ENCODE measurements around the gene C3. TPM values are rescaled to one million over a fixed set of nuclear protein-coding genes. Genes with fewer than 3 reads are reported as not detected.
A peak's percentile ranks its signal among the peaks of the same experiment; 100 is the strongest.

Gene C3
- total and polyA plus RNA-seq, 7 donors, result 9.0 to 1,284 (median 317) TPM

DNA sequence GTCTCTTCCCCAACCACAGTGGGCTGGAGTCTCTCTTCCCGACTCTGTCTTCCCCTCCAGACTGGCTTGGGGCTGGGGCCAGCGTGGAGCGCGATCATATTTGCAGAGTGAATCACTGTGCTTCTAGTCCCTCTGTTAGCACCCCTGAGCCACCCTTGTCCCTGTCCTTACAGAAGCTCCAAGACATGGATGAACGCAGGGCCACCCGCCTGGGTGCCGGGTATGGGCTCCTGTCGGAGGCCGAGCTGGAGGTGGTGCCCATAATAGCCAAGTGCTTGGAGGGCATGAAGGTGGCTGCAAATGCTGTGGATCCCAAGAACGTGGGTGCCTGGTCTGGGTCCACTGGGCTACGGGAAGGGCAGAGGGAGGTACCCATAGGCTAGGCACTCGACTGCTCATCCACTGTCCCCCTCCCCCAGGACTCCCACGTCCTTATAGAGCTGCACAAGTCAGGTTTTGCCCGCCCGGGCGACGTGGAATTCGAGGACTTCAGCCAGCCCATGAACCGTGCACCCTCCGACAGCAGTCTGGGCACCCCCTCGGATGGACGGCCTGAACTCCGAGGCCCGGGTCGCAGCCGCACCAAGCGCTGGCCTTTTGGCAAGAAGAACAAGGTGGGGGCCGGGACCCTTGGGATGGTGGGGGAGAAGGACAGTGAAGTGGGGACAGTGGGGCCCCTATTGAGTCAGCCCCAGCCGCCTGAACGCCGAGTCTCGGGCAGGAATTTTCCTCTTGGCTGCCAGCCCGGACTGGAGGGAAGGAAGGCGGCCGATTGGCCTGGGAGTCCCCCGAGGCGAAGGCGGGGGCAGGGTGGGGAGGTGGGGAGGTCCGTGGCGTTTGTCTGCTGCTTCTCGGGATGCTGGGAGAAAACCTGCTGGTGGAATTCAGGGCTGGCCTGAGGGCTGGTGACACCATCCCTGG is 24.2 kb upstream of the C3 start:
- Histone ChIP-seq H3K9me3 (no peaks in the 10 kb centered on the region), H3K27me3 (no peaks in the 10 kb centered on the region), H3K36me3 (peaks cover 16 to 61% (median 38%) of the 10 kb centered on the region in 4 donors), H3K4me3 (peak overlapping the region in 3 of 4 donors; percentile 16 to 32 (median 26)), H3K4me1 (peaks cover 0 to 59% (median 43%) of the 10 kb centered on the region in 4 donors), H3K27ac (peak overlapping the region; percentile 87 to 97 (median 88))
- TF ChIP-seq EP300 (IDR thresholded peaks at IDR 0.05), result no peak
- peak; percentile 19 to 68 (median 61) for TF ChIP-seq POLR2AphosphoS5 (IDR thresholded peaks at IDR 0.05)
- no peak for TF ChIP-seq POLR2A (IDR thresholded peaks at IDR 0.05)
- TF ChIP-seq, protein P1, sequence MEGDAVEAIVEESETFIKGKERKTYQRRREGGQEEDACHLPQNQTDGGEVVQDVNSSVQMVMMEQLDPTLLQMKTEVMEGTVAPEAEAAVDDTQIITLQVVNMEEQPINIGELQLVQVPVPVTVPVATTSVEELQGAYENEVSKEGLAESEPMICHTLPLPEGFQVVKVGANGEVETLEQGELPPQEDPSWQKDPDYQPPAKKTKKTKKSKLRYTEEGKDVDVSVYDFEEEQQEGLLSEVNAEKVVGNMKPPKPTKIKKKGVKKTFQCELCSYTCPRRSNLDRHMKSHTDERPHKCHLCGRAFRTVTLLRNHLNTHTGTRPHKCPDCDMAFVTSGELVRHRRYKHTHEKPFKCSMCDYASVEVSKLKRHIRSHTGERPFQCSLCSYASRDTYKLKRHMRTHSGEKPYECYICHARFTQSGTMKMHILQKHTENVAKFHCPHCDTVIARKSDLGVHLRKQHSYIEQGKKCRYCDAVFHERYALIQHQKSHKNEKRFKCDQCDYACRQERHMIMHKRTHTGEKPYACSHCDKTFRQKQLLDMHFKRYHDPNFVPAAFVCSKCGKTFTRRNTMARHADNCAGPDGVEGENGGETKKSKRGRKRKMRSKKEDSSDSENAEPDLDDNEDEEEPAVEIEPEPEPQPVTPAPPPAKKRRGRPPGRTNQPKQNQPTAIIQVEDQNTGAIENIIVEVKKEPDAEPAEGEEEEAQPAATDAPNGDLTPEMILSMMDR (IDR thresholded peaks at IDR 0.05), result no peak
- intact Hi-C loops (cut with DNase I), result no loop called here
- DNase-seq, result peak; percentile 97
- WGBS, 2 donors, result 26 to 55% methylated on average over 41 of the region's 41 CpGs

DNA sequence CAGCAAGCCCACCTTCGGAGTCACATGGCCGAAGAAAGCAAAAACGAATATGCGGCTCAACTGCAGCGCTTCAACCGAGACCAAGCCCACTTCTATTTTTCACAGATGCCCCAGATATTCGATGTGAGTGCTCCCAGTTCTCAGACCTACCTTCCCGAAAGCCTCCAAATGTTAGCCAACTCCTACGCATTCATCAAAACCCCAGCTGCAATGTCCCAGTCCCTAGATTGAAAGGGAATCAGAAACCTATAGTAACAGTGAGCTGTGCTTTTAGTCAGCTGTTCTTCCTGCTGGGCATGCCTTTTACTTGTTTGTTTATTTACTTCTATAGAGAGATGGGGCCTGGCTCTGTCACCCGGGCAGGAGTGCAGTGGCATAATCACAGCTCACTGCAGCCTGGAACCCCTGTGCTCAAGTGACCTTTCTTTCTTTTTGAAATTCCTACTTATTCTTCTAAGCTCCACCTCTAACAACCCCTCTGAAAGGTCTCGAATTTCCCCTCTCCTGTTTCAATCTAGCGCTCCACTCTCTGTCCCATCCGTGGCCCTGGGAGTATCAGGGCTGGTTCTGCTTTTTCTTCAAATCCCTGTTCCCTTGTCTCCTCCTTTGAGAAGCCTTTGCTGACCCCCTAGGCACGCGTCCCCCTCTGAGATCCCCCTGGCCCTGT is 23.4 kb upstream of the C3 start:
- Histone ChIP-seq H3K27ac (peak overlapping the region; percentile 87 to 97 (median 88)), H3K27me3 (no peaks in the 10 kb centered on the region), H3K4me1 (peaks cover 0 to 63% (median 47%) of the 10 kb centered on the region in 4 donors), H3K9me3 (no peaks in the 10 kb centered on the region), H3K4me3 (peak overlapping the region in 2 of 4 donors; percentile 16 to 32), H3K36me3 (peaks cover 16 to 53% (median 30%) of the 10 kb centered on the region in 4 donors)
- WGBS, 2 donors, result 89 to 90% methylated on average over 15 of the region's 15 CpGs
- no peak for DNase-seq
- no peak for TF ChIP-seq POLR2AphosphoS5 (IDR thresholded peaks at IDR 0.05)
- no peak for TF ChIP-seq EP300 (IDR thresholded peaks at IDR 0.05)
- TF ChIP-seq, protein P1 (IDR thresholded peaks at IDR 0.05), result no peak
- TF ChIP-seq POLR2A (IDR thresholded peaks at IDR 0.05), result no peak
- intact Hi-C loops (cut with DNase I), result no loop called here

DNA sequence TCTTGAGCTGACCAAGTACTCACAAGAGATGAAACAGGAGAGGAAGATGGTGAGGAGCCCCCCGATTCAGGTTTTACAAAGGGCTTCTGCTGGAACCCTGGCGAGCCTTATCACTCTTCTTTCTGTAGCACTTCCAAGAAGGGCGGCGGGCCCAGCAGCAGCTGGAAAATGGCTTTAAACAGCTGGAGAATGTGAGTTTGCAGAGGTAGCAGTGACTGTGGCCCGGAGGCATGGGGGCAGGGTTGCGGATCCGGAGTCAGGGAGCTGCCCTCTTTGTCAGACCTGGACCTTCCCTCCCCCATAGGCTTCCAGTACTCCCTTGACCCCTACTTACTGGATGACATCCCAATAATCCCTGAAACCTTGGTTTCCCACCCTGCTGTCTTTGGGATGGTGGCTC is 22.6 kb upstream of the C3 start:
- TF ChIP-seq POLR2AphosphoS5 (IDR thresholded peaks at IDR 0.05), result no peak
- no peaks in the 10 kb centered on the region for H3K9me3 ChIP-seq
- H3K27ac ChIP-seq, result peak overlapping the region; percentile 87 to 97 (median 88)
- WGBS, 2 donors, result 89 to 93% methylated on average over 7 of the region's 7 CpGs
- H3K27me3 ChIP-seq, result no peaks in the 10 kb centered on the region
- peak overlapping the region in 1 of 4 donors; percentile 16 for H3K4me3 ChIP-seq
- peaks cover 16 to 46% (median 25%) of the 10 kb centered on the region in 4 donors for H3K36me3 ChIP-seq
- no peak for DNase-seq
- intact Hi-C loops (cut with DNase I), result no loop called here
- H3K4me1 ChIP-seq, result peaks cover 0 to 71% (median 55%) of the 10 kb centered on the region in 4 donors

DNA sequence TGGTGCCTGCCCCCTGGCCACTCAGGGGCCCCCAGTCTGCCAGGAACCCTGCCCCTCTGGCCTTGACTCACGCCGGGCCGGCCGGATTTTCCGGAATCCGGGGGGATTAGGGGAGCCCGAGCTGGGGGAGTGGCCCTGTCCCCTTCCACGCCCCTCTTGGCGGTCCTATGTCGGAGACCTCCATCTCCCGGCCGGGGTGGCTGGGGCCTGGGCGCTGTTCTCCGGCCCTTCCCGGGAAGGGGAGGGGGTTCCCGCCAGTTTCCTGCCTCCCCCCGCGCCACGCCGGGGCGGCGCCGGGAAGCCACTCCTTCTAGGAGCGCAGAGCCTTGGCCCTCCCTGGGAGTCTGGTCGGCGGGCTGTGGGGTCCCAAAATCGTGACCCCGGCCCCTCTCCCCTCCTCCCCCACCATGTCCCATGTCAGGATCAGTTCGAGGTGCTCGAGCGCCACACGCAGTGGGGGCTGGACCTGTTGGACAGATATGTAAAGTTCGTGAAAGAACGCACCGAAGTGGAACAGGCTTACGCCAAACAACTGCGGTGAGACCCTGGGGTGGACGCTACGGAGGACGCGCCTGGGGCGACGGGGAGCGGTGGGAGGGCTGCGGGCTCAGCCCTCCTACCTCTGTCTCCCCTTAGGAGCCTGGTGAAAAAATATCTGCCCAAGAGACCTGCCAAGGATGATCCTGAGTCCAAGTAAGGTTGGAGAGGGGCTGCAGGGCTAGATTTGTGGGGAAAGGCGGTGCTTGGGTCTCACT is 20.3 kb upstream of the C3 start:
- TF ChIP-seq POLR2A (IDR thresholded peaks at IDR 0.05), result peak; percentile 44 to 50
- TF ChIP-seq POLR2AphosphoS5 (IDR thresholded peaks at IDR 0.05), result peak in 3 of 4 donors; percentile 47 to 64 (median 54)
- TF ChIP-seq, protein P1 (IDR thresholded peaks at IDR 0.05), result no peak
- no peak for TF ChIP-seq EP300 (IDR thresholded peaks at IDR 0.05)
- H3K36me3 ChIP-seq, result peaks cover 4 to 23% (median 4%) of the 10 kb centered on the region in 4 donors
- intact Hi-C loops (cut with DNase I), result no loop called here
- peaks cover 0 to 86% (median 65%) of the 10 kb centered on the region in 4 donors for H3K4me1 ChIP-seq
- peak overlapping the region; percentile 88 to 97 (median 94) for H3K27ac ChIP-seq
- WGBS, 2 donors, result 1% methylated on average over 46 of the region's 46 CpGs
- H3K9me3 ChIP-seq, result no peaks in the 10 kb centered on the region
- no peaks in the 10 kb centered on the region for H3K27me3 ChIP-seq
- DNase-seq, result peak; percentile 86
- peak overlapping the region; percentile 80 to 91 (median 90) for H3K4me3 ChIP-seq
